Gastroesophageal sphincter (tissue), 3 donors: ENCODE measurements around the gene SLC30A4.

ENCODE experiments used
- CTCF ChIP-seq, 4 experiments: fragments of 200-600 bp in 2 of 4; fragments of 450-650 bp in 2 of 4; sonication (generic) in 1 of 4; IDR thresholded peaks; one replicate each; pipeline ENCODE4 v1.5.1; 2017 to 2019; ENCODE audit warnings: antibody characterized with exemption in 4 of 4, mild to moderate bottlenecking in 2 of 4, moderate library complexity in 2 of 4
- EP300 ChIP-seq: sonication (generic); formaldehyde crosslinking; IDR thresholded peaks from one replicate; pipeline ENCODE4 v1.6.1; 2017; ENCODE audit warnings: antibody characterized with exemption, mild to moderate bottlenecking
- POLR2A ChIP-seq, 2 donors: fragments of 450-650 bp; IDR thresholded peaks; one replicate each; pipeline ENCODE4 v1.6.1; 2017; ENCODE audit warnings: antibody characterized with exemption in 2 of 2, mild to moderate bottlenecking in 2 of 2, moderate library complexity in 1 of 2
- POLR2AphosphoS5 ChIP-seq: sonication (generic); formaldehyde crosslinking; IDR thresholded peaks from one replicate; pipeline ENCODE4 v1.6.1; 2017; ENCODE audit warnings: antibody characterized with exemption

- TF ChIP-seq CTCF (IDR thresholded peaks at IDR 0.05) (no peak), POLR2A (IDR thresholded peaks at IDR 0.05) (no peak), EP300 (no peak), POLR2AphosphoS5 (no peak)
Observed at GRCh38 chr15:45468294-45468693, 54.3 kb downstream of the SLC30A4 start.
